Effector memory CD4-positive, alpha-beta T cell (primary cell): ENCODE measurements around the gene SLC8B1.
"Not testable (repeated sequence)": the region's sequence is repeated elsewhere in the genome, so short reads cannot be mapped to it uniquely, and the experiment has no call there.

ENCODE experiments used
- DNase-seq, 3 donors: peaks; one replicate each; pipeline ENCODE4 v3.0.0-alpha.2; 2020
- H3K27ac ChIP-seq: 2 replicates; pipeline ENCODE4 v1.7.0; 2013; ENCODE audit warnings: mild to moderate bottlenecking, low read length, moderate library complexity; ENCODE audit not compliant: insufficient read depth, poor library complexity, severe bottlenecking
- H3K27me3 ChIP-seq: replicated peaks from 2 replicates; pipeline ENCODE4 v1.7.0; 2013; ENCODE audit warnings: mild to moderate bottlenecking, low read length; ENCODE audit not compliant: insufficient read depth, control insufficient read depth, poor library complexity, severe bottlenecking
- H3K36me3 ChIP-seq: 2 replicates; pipeline ENCODE4 v1.7.0; 2013; ENCODE audit warnings: mild to moderate bottlenecking, low read length, moderate library complexity; ENCODE audit not compliant: control insufficient read depth, insufficient read depth
- H3K4me1 ChIP-seq: 2 replicates; pipeline ENCODE4 v1.7.0; 2013; ENCODE audit warnings: low read length, mild to moderate bottlenecking; ENCODE audit not compliant: control insufficient read depth, insufficient read depth, poor library complexity, severe bottlenecking
- H3K4me3 ChIP-seq: 2 replicates; pipeline ENCODE4 v1.7.0; 2013; ENCODE audit warnings: low read length, low read depth, mild to moderate bottlenecking; ENCODE audit not compliant: insufficient read depth, poor library complexity, severe bottlenecking
- H3K9me3 ChIP-seq: 2 replicates; pipeline ENCODE4 v1.7.0; 2013; ENCODE audit warnings: mild to moderate bottlenecking, low read length, moderate library complexity; ENCODE audit not compliant: control insufficient read depth

Gene SLC8B1

GRCh38 chr12:113359133-113359938 lies 24.4 kb upstream of the SLC8B1 start:
- no peaks in the 10 kb centered on the region for H3K27me3 ChIP-seq
- no peaks in the 10 kb centered on the region for H3K36me3 ChIP-seq
- peak overlapping the region; percentile 62 for H3K4me3 ChIP-seq
- no peak for DNase-seq
- H3K27ac ChIP-seq = peak overlapping the region; percentile 64
- peaks cover 6% of the 10 kb centered on the region for H3K4me1 ChIP-seq
- no peaks in the 10 kb centered on the region for H3K9me3 ChIP-seq

DNA sequence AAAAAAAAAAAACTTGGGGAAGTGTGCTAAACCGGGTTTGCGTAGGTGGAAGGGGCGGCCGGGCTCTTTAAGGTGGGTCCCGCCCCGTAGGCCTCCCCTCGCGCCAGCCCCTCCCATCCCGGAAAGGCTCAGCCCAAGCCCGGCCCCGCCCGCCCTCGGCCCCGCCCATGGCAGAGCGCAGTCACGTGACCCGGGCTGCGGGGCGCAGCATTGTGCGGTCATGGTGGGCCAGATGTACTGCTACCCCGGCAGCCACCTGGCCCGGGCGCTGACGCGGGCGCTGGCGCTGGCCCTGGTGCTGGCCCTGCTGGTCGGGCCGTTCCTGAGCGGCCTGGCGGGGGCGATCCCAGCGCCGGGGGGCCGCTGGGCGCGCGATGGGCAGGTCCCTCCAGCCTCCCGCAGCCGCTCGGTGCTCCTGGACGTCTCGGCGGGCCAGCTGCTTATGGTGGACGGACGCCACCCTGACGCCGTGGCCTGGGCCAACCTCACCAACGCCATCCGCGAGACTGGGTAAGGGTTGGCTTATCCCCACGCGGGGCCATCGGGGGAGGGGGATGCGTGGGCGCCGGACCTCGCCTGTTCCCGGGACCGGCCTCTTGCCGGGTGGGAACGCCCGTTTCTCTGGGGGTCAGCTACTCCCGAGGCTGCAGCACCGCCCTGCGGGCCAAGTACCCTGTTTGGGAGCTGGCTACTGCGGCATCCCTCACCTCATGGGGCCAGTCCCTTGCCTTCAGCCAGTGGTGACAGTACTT lies 23.6 kb upstream of the SLC8B1 start, which contains the start of gene PLBD2:
Gene PLBD2 (plus strand): TSS at position 207 of the 752 bp plus-strand sequence. CDS start 14 bp downstream, at position 221.
- DNase-seq = peak; percentile 94 to 95 (median 94)
- Histone ChIP-seq H3K4me1 (peaks cover 6% of the 10 kb centered on the region), H3K4me3 (peak within 1 kb of the TSS; percentile 62), H3K27ac (peak within 1 kb of the TSS; percentile 66), H3K9me3 (no peaks in the 10 kb centered on the region), H3K27me3 (no peaks in the 10 kb centered on the region), H3K36me3 (no peaks in the 10 kb centered on the region)

GRCh38 chr12:113354192-113354591 lies 19.3 kb upstream of the SLC8B1 start:
- not testable (repeated sequence) for DNase-seq, H3K4me1 ChIP-seq, H3K27me3 ChIP-seq, H3K4me3 ChIP-seq, H3K27ac ChIP-seq, H3K36me3 ChIP-seq, H3K9me3 ChIP-seq

DNA sequence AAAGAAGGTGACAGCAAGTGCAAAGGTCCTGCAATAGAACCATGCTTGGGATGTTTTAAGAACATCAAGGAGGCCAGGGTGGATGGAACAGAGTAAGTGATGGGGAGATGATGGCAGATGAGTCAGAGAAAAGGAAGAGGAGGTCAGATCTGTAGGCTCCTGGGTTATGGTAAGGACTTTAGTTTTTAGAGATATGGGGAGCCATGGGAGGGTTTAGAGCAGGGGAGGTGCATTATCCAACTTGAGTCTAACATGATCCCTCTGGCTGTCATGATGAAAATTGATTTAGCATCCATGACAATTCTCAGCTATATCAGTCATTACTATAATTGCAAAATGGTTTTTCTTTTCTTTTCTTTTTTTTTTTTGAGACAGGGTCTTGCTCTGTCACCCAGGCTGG lies 16.2 kb upstream of the SLC8B1 start:
- Histone ChIP-seq H3K4me3 (no peak overlapping the region), H3K27ac (no peak overlapping the region), H3K36me3 (no peaks in the 10 kb centered on the region), H3K27me3 (no peaks in the 10 kb centered on the region), H3K9me3 (no peaks in the 10 kb centered on the region), H3K4me1 (no peaks in the 10 kb centered on the region)
- DNase-seq = no peak

DNA sequence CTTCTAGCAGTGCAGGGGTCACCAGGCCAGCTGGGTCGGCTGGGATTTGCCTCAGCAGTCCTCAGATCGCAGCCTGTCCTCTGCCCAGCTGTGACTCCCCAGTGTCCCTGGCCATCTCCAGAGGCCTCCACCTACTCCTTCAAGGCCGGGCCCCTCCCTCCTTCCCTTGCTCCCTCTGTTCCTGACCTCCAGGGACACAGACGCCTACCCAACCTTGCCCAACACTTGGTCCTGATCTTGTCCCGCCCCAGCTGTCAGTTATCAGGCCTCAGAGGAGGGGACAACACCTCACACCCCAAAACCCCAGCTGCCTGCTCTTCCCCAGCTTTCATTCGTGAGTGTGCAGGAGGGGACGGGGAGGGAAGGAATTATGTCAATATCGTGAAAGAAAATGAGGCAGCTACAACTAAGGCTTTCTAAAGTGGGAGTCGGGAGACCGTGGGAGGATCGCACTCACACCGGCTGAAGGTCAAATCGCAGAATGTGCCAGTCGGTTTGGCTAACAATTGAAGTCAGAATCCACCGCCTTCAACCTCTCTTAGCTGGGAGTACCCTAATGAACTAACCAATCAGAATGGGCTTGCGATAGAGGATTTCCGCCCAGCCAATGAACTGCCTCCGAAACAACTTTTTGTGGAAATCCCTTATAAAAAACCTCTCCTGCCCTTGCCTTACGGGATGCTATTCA lies 14.1 kb upstream of the SLC8B1 start:
- no peak for DNase-seq
- no peak overlapping the region for H3K27ac ChIP-seq

GRCh38 chr12:113347892-113348291 lies 13.0 kb upstream of the SLC8B1 start:
- no peak overlapping the region for H3K27ac ChIP-seq
- no peak overlapping the region for H3K4me3 ChIP-seq
- no peaks in the 10 kb centered on the region for H3K9me3 ChIP-seq
- no peaks in the 10 kb centered on the region for H3K4me1 ChIP-seq
- no peaks in the 10 kb centered on the region for H3K36me3 ChIP-seq
- no peak for DNase-seq
- H3K27me3 ChIP-seq = no peaks in the 10 kb centered on the region

More for the DNA sequence above, 14.1 kb upstream of the SLC8B1 start:
- H3K27me3 ChIP-seq = no peaks in the 10 kb centered on the region
- H3K4me3 ChIP-seq = no peak overlapping the region
- H3K36me3 ChIP-seq = no peaks in the 10 kb centered on the region
- H3K9me3 ChIP-seq = no peaks in the 10 kb centered on the region
- no peaks in the 10 kb centered on the region for H3K4me1 ChIP-seq

GRCh38 chr12:113347107-113347506 lies 12.2 kb upstream of the SLC8B1 start:
- Histone ChIP-seq H3K36me3 (no peaks in the 10 kb centered on the region), H3K4me1 (no peaks in the 10 kb centered on the region)
- DNase-seq = no peak

GRCh38 chr12:113346353-113346752 lies 11.4 kb upstream of the SLC8B1 start:
- Histone ChIP-seq H3K4me1 (no peaks in the 10 kb centered on the region), H3K27me3 (no peaks in the 10 kb centered on the region), H3K4me3 (no peak overlapping the region), H3K27ac (no peak overlapping the region), H3K9me3 (no peaks in the 10 kb centered on the region), H3K36me3 (no peaks in the 10 kb centered on the region)
- no peak for DNase-seq

More at GRCh38 chr12:113347107-113347506, 12.2 kb upstream of the SLC8B1 start:
- H3K4me3 ChIP-seq = no peak overlapping the region
- H3K9me3 ChIP-seq = no peaks in the 10 kb centered on the region
- no peak overlapping the region for H3K27ac ChIP-seq
- no peaks in the 10 kb centered on the region for H3K27me3 ChIP-seq

GRCh38 chr12:113345318-113345717 lies 10.4 kb upstream of the SLC8B1 start:
- H3K36me3 ChIP-seq = no peaks in the 10 kb centered on the region
- no peak for DNase-seq
- H3K4me3 ChIP-seq = no peak overlapping the region
- no peak overlapping the region for H3K27ac ChIP-seq
- no peaks in the 10 kb centered on the region for H3K4me1 ChIP-seq
- H3K27me3 ChIP-seq = no peaks in the 10 kb centered on the region
- no peaks in the 10 kb centered on the region for H3K9me3 ChIP-seq
